HEK293 (cell line): ENCODE data around the gene ITFG2.

Source experiments
- ZNF112 ChIP-seq: fragments of 450-650 bp; formaldehyde crosslinking; IDR thresholded peaks from 2 replicates; pipeline ENCODE4 v1.5.0; 2017; ENCODE audit warnings: missing biosample characterization, missing genetic modification characterization
- TF ChIP-seq, protein P1 (sequence below): fragments of 450-650 bp; formaldehyde crosslinking; IDR thresholded peaks from 2 replicates; pipeline ENCODE4 v1.5.1; 2016; ENCODE audit warnings: missing biosample characterization, missing genetic modification characterization

DNA sequence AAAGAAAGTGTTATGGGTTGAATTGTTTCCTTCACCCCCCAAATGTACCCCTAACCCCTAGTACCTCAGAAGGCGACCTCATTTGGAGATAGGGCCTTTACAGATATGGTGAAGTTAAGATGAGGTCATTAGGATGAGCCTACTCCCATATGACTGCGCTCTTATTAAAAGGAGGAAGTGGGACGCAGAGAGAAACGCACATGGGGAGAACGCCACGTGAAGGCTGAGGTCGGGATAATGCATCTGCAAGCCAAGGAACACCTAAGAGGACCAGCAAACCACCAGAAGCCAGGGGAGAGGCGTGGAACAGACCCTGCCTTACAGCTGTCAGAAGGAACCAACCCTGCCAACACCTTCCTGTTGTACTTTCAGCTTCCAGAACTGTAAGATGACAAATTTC is 24.1 kb downstream of the ITFG2 start:
- TF ChIP-seq, protein P1, sequence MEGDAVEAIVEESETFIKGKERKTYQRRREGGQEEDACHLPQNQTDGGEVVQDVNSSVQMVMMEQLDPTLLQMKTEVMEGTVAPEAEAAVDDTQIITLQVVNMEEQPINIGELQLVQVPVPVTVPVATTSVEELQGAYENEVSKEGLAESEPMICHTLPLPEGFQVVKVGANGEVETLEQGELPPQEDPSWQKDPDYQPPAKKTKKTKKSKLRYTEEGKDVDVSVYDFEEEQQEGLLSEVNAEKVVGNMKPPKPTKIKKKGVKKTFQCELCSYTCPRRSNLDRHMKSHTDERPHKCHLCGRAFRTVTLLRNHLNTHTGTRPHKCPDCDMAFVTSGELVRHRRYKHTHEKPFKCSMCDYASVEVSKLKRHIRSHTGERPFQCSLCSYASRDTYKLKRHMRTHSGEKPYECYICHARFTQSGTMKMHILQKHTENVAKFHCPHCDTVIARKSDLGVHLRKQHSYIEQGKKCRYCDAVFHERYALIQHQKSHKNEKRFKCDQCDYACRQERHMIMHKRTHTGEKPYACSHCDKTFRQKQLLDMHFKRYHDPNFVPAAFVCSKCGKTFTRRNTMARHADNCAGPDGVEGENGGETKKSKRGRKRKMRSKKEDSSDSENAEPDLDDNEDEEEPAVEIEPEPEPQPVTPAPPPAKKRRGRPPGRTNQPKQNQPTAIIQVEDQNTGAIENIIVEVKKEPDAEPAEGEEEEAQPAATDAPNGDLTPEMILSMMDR (tag by site-specific recombination) = no peak
- TF ChIP-seq ZNF112 (tag by site-specific recombination) = no peak
